A673 (cell line): ENCODE data around the gene OR3A3.

Source experiments
- EZH2 ChIP-seq: fragments of 200-600 bp; sonication (generic); IDR thresholded peaks from 2 replicates; pipeline ENCODE4 v1.6.1; 2017; ENCODE audit warnings: borderline replicate concordance, low read depth, mild to moderate bottlenecking, mixed read lengths, antibody characterized with exemption, low read length; ENCODE audit not compliant: poor library complexity, severe bottlenecking
- TF ChIP-seq, protein P1 (sequence below): fragments of 300-800, 200-600 bp; sonication (generic); conservative IDR thresholded peaks from 2 replicates; pipeline ENCODE4 v1.5.1; 2017; ENCODE audit warnings: low read depth, mild to moderate bottlenecking, antibody characterized with exemption, low read length, moderate library complexity, mixed read lengths

DNA sequence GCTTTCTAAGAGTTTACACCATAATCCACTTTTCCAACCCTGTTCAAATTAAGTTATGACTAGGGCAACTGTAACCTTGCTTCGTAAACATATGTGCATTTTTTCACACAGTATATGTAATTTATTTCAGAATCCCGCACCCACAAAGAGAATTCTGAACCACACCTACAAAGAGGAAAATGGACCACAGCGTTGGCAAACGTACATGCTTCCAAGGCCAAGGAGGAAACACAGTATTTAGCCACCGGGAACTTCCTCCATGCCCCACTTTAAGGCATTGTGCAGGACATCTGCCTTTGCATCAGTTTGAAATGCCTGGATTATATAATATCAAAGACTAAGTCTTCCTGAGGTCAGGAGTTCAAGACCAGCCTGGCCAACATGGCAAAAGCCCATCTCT lies 58.4 kb downstream of the OR3A3 start:
- TF ChIP-seq, protein P1, sequence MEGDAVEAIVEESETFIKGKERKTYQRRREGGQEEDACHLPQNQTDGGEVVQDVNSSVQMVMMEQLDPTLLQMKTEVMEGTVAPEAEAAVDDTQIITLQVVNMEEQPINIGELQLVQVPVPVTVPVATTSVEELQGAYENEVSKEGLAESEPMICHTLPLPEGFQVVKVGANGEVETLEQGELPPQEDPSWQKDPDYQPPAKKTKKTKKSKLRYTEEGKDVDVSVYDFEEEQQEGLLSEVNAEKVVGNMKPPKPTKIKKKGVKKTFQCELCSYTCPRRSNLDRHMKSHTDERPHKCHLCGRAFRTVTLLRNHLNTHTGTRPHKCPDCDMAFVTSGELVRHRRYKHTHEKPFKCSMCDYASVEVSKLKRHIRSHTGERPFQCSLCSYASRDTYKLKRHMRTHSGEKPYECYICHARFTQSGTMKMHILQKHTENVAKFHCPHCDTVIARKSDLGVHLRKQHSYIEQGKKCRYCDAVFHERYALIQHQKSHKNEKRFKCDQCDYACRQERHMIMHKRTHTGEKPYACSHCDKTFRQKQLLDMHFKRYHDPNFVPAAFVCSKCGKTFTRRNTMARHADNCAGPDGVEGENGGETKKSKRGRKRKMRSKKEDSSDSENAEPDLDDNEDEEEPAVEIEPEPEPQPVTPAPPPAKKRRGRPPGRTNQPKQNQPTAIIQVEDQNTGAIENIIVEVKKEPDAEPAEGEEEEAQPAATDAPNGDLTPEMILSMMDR: no peak
- TF ChIP-seq EZH2: no peak
